Suprapubic skin (tissue), 4 donors: ENCODE results near the gene KLF13.

Source experiments
- CTCF ChIP-seq, 2 donors: fragments of 200-600 bp in 1 of 2; fragments of 450-650 bp in 1 of 2; sonication (generic) in 1 of 2; IDR thresholded peaks; one replicate each; pipeline ENCODE4 v1.5.1; 2016 to 2019; ENCODE audit warnings: antibody characterized with exemption in 2 of 2, mild to moderate bottlenecking in 1 of 2, moderate library complexity in 1 of 2
- POLR2A ChIP-seq, 2 donors: fragments of 450-650 bp; IDR thresholded peaks; one replicate each; pipeline ENCODE4 v1.6.1; 2017; ENCODE audit warnings: antibody characterized with exemption in 2 of 2, mild to moderate bottlenecking in 2 of 2, moderate library complexity in 2 of 2
- POLR2AphosphoS5 ChIP-seq, 3 donors: sonication (generic); formaldehyde crosslinking; IDR thresholded peaks; one replicate each; pipeline ENCODE4 v1.6.1; 2017; ENCODE audit warnings: antibody characterized with exemption in 3 of 3

GRCh38 chr15:31399544-31400171 lies 73.0 kb downstream of the KLF13 start:
- no peak for TF ChIP-seq CTCF (IDR thresholded peaks at IDR 0.05)
- TF ChIP-seq POLR2AphosphoS5 (IDR thresholded peaks at IDR 0.05): no peak
- TF ChIP-seq POLR2A (IDR thresholded peaks at IDR 0.05): no peak
